Dedifferentiated amniotic fluid mesenchymal stem cell (primary cell): ENCODE measurements around the gene TMEM139.

ENCODE experiments used
- DNase-seq: peaks from one replicate; pipeline ENCODE4 v3.0.0-alpha.2; 2016; ENCODE audit errors: extremely low spot score

TMEM139 gene

GRCh38 chr7:143325240-143325639, 40.5 kb downstream of the TMEM139 start:
- DNase-seq, result no peak

GRCh38 chr7:143327903-143328302, 43.1 kb downstream of the TMEM139 start:
- DNase-seq, result no peak

- DNase-seq, result no peak
These were observed 44.9 kb downstream of the TMEM139 start for GRCh38 chr7:143329471-143330170.

GRCh38 chr7:143331179-143331801, 46.5 kb downstream of the TMEM139 start:
- DNase-seq, result peak; percentile 87

- DNase-seq, result no peak
These were observed 49.5 kb downstream of the TMEM139 start for GRCh38 chr7:143334244-143334643.

GRCh38 chr7:143337216-143337615, 52.5 kb downstream of the TMEM139 start:
- no peak for DNase-seq
